Thyroid gland (tissue), 4 donors: ENCODE results near the gene PUSL1. TPM values are rescaled to one million over a fixed set of nuclear protein-coding genes. Genes with fewer than 3 reads are reported as not detected.

ENCODE experiments used
- DNase-seq, 2 donors: peaks; one replicate each; pipeline ENCODE4 v3.0.0-alpha.2; 2019
- H3K27ac ChIP-seq, 3 donors: fragments of 200-600 bp; sonication (generic); 1 replicate in 2 of 3; 2 replicates in 1 of 3; pipeline ENCODE4 v1.5.1; 2016 to 2019; ENCODE audit warnings: mild to moderate bottlenecking in 1 of 3, moderate library complexity in 1 of 3
- H3K27me3 ChIP-seq: fragments of 200-600 bp; sonication (generic); one replicate; pipeline ENCODE4 v1.5.1; 2019
- H3K36me3 ChIP-seq, 2 donors: fragments of 200-600 bp; sonication (generic); one replicate each; pipeline ENCODE4 v1.5.1; 2016 to 2019
- H3K4me1 ChIP-seq, 2 donors: fragments of 200-600 bp; sonication (generic); one replicate each; pipeline ENCODE4 v1.5.1; 2017 to 2019
- H3K4me3 ChIP-seq, 3 donors: fragments of 200-600 bp; sonication (generic); replicated peaks in 1 of 3; 1 replicate in 2 of 3; 2 replicates in 1 of 3; pipeline ENCODE4 v1.5.1; 2016; ENCODE audit warnings: mild to moderate bottlenecking in 1 of 3
- H3K9me3 ChIP-seq: fragments of 200-600 bp; sonication (generic); one replicate; pipeline ENCODE4 v1.5.1; 2017
- CTCF ChIP-seq, 6 experiments: fragments of 200-600 bp in 3 of 6; fragments of 450-650 bp in 3 of 6; sonication (generic) in 3 of 6; IDR thresholded peaks; one replicate each; pipeline ENCODE4 v1.5.1; 2016 to 2019; ENCODE audit warnings: antibody characterized with exemption in 6 of 6, mild to moderate bottlenecking in 2 of 6, inconsistent platforms in 1 of 6, moderate library complexity in 1 of 6
- POLR2A ChIP-seq, 2 donors: fragments of 450-650 bp; IDR thresholded peaks; one replicate each; pipeline ENCODE4 v1.6.1; 2017; ENCODE audit warnings: antibody characterized with exemption in 2 of 2, mild to moderate bottlenecking in 2 of 2, moderate library complexity in 1 of 2
- WGBS, 2 donors: methylation state at CpG; one replicate each; pipeline ENCODE4 v1.1.5; 2017; 5-methylcytosine and 5-hydroxymethylcytosine counted together
- intact Hi-C: fragments of 100-400 bp; cut with DNase I; formaldehyde crosslinking; loops from one replicate; pipeline ENCODE4 v1.15.1; 2023
- total RNA-seq, 4 donors: library from RNA; depleted of rRNA; stranded (reverse); fragments of >200 nt; gene quantifications; one replicate each; pipeline ENCODE4 v1.2.3, GENCODE V29; 2016

The PUSL1 gene
- total RNA-seq, 4 donors from 2014 or later: 24.0 to 41.4 (median 28.0) TPM

- Histone ChIP-seq H3K36me3 (peaks cover 10 to 35% of the 10 kb centered on the region in 2 donors), H3K9me3 (no peaks in the 10 kb centered on the region), H3K4me3 (no peak overlapping the region), H3K27ac (no peak overlapping the region), H3K4me1 (peaks cover 0 to 8% of the 10 kb centered on the region in 2 donors), H3K27me3 (no peaks in the 10 kb centered on the region)
- intact Hi-C loops: no loop called here
- 79 to 86% methylated on average over 16 of the region's 16 CpGs for WGBS, 2 donors
- no peak for TF ChIP-seq CTCF (IDR thresholded peaks at IDR 0.05)
- TF ChIP-seq POLR2A (IDR thresholded peaks at IDR 0.05): no peak
- DNase-seq: no peak
These were observed 26.9 kb downstream of the PUSL1 start for GRCh38 chr1:1335283-1335682.

GRCh38 chr1:1335792-1336248 lies 27.4 kb downstream of the PUSL1 start:
- Histone ChIP-seq H3K27me3 (no peaks in the 10 kb centered on the region), H3K4me3 (no peak overlapping the region), H3K9me3 (no peaks in the 10 kb centered on the region), H3K27ac (no peak overlapping the region), H3K4me1 (peaks cover 0 to 3% of the 10 kb centered on the region in 2 donors), H3K36me3 (peaks cover 10 to 35% of the 10 kb centered on the region in 2 donors)
- WGBS, 2 donors: 93 to 96% methylated on average over 8 to 9 of the region's 21 CpGs
- intact Hi-C loops: no loop called here
- DNase-seq: no peak
- TF ChIP-seq POLR2A (IDR thresholded peaks at IDR 0.05) (no peak), CTCF (IDR thresholded peaks at IDR 0.05) (no peak)

GRCh38 chr1:1336446-1336845 lies 28.0 kb downstream of the PUSL1 start:
- DNase-seq: no peak
- Histone ChIP-seq H3K4me3 (no peak overlapping the region), H3K9me3 (no peaks in the 10 kb centered on the region), H3K27me3 (no peaks in the 10 kb centered on the region), H3K4me1 (no peaks in the 10 kb centered on the region), H3K27ac (no peak overlapping the region), H3K36me3 (peaks cover 10 to 40% of the 10 kb centered on the region in 2 donors)
- no peak for TF ChIP-seq CTCF (IDR thresholded peaks at IDR 0.05)
- no peak for TF ChIP-seq POLR2A (IDR thresholded peaks at IDR 0.05)
- WGBS, 2 donors: 97 to 98% methylated on average over 21 to 24 of the region's 26 CpGs
- intact Hi-C loops: no loop called here

GRCh38 chr1:1336931-1337792 lies 28.8 kb downstream of the PUSL1 start:
- H3K27me3 ChIP-seq: no peaks in the 10 kb centered on the region
- TF ChIP-seq CTCF (IDR thresholded peaks at IDR 0.05) (no peak), POLR2A (IDR thresholded peaks at IDR 0.05) (no peak)
- no peak for DNase-seq
- H3K9me3 ChIP-seq: no peaks in the 10 kb centered on the region
- 95 to 97% methylated on average over 14 to 28 of the region's 32 CpGs for WGBS, 2 donors
- no peak overlapping the region for H3K4me3 ChIP-seq
- H3K4me1 ChIP-seq: no peaks in the 10 kb centered on the region
- no peak overlapping the region for H3K27ac ChIP-seq
- intact Hi-C loops: no loop called here
- peaks cover 10 to 43% of the 10 kb centered on the region in 2 donors for H3K36me3 ChIP-seq

- DNase-seq: no peak
- Histone ChIP-seq H3K4me1 (no peaks in the 10 kb centered on the region), H3K27ac (no peak overlapping the region), H3K9me3 (no peaks in the 10 kb centered on the region), H3K27me3 (no peaks in the 10 kb centered on the region), H3K36me3 (peaks cover 10 to 43% of the 10 kb centered on the region in 2 donors), H3K4me3 (no peak overlapping the region)
- WGBS, 2 donors: 81 to 95% methylated on average over 8 to 12 of the region's 18 CpGs
- intact Hi-C loops: no loop called here
- TF ChIP-seq POLR2A (IDR thresholded peaks at IDR 0.05) (no peak), CTCF (IDR thresholded peaks at IDR 0.05) (no peak)
These were observed 29.4 kb downstream of the PUSL1 start for GRCh38 chr1:1337793-1338147.
